Measurements from ENCODE around the gene HES2. TPM values are rescaled to one million over a fixed set of nuclear protein-coding genes. Genes with fewer than 3 reads are reported as not detected.
"Not testable (repeated sequence)": the region's sequence is repeated elsewhere in the genome, so short reads cannot be mapped to it uniquely, and the experiment has no call there.

Gene HES2
- total and polyA plus RNA-seq, 7 experiments from 2014 or later = 0.56 TPM; not detected in 6

GRCh38 chr1:6370006-6370405 lies 49.7 kb downstream of the HES2 start:
- Mint-ChIP-seq H3K9me3 (peaks cover 0 to 5% (median 0%) of the 10 kb centered on the region in 11 donors), H3K4me3 (no peak overlapping the region), H3K27ac (no peak overlapping the region), H3K36me3 (peaks cover 0 to 22% (median 3%) of the 10 kb centered on the region in 5 donors), H3K27me3 (no peaks in the 10 kb centered on the region), H3K4me1 (peaks cover 0 to 23% (median 18%) of the 10 kb centered on the region in 7 donors)
- no peaks in the 10 kb centered on the region for H3K9me3 ChIP-seq (ENCODE audit: control insufficient read depth in 2 of 3, low read length in 3 of 3)
- no peaks in the 10 kb centered on the region for H3K27me3 ChIP-seq (ENCODE audit: control insufficient read depth in 2 of 2, insufficient read depth in 2 of 2, low read length in 2 of 2)
- H3K4me1 ChIP-seq (ENCODE audit: control insufficient read depth in 2 of 2, insufficient read depth in 2 of 2, low read length in 2 of 2) = peaks cover 7 to 15% of the 10 kb centered on the region in 2 donors
- H3K36me3 ChIP-seq (ENCODE audit: control insufficient read depth in 2 of 3, insufficient read depth in 3 of 3, low read length in 3 of 3) = no peaks in the 10 kb centered on the region
- H3K4me3 ChIP-seq (ENCODE audit: low read length) = no peak overlapping the region
- no peak overlapping the region for H3K27ac ChIP-seq (ENCODE audit: low read depth, low read length)
- DNase-seq (no peak), ATAC-seq (no peak)
- POLR2A ChIA-PET = no interaction called here
- intact Hi-C loops (cut with micrococcal nuclease) = no loop called here
- CTCF ChIA-PET = interaction anchor here (1.1 to 1.2 kb wide), 2 partner anchors 35 to 123 kb away, joined by 3 to 4 read pairs; no protein-coding TSS in a partner anchor

GRCh38 chr1:6367381-6368012 lies 52.2 kb downstream of the HES2 start:
- POLR2A ChIA-PET = no interaction called here
- intact Hi-C loops (cut with micrococcal nuclease) = no loop called here

DNA sequence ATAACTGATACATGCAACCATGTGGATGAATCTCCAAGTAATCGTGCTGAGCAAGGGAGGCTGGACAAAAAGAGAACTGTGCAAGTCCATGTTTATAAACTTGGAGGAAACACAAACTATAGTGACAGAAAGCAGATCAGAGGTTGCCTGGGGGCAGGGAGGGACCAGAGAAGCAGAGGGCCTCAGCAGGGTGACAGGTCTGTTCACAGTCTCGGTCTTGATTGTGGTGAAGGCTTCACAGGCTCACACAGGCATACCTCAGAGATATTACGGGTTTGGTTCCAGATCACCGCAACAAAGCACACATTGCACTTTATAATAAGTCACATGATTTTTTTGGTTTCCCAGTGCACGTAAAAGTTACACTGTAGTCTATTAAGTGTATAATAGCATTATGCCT lies 54.7 kb downstream of the HES2 start:
- no peaks in the 10 kb centered on the region for H3K27me3 Mint-ChIP-seq
- Histone ChIP-seq H3K4me3 (ENCODE audit: low read length) (no peak overlapping the region), H3K4me1 (ENCODE audit: control insufficient read depth in 2 of 2, insufficient read depth in 2 of 2, low read length in 2 of 2) (peaks cover 22 to 41% of the 10 kb centered on the region in 2 donors), H3K27ac (ENCODE audit: low read depth, low read length) (peak overlapping the region; percentile 54), H3K9me3 (ENCODE audit: control insufficient read depth in 2 of 3, low read length in 3 of 3) (no peaks in the 10 kb centered on the region), H3K27me3 (ENCODE audit: control insufficient read depth in 2 of 2, insufficient read depth in 2 of 2, low read length in 2 of 2) (no peaks in the 10 kb centered on the region), H3K36me3 (ENCODE audit: control insufficient read depth in 2 of 3, insufficient read depth in 3 of 3, low read length in 3 of 3) (no peaks in the 10 kb centered on the region)
- intact Hi-C loops (cut with micrococcal nuclease) = no loop called here
- peak overlapping the region; percentile 38 to 90 (median 87) for H3K27ac Mint-ChIP-seq
- H3K4me3 Mint-ChIP-seq = peak overlapping the region; percentile 57 to 73 (median 66)
- H3K9me3 Mint-ChIP-seq = peaks cover 0 to 5% (median 0%) of the 10 kb centered on the region in 11 donors
- ChIA-PET CTCF (interaction anchor here (0.6 kb wide), 2 partner anchors 20 to 65 kb away, joined by 4 read pairs; no protein-coding TSS in a partner anchor), POLR2A (interaction anchor here (0.6 kb wide), 1 partner anchor 50 kb away, joined by 3 read pairs; no protein-coding TSS in a partner anchor)
- ATAC-seq = peak; percentile 98
- H3K36me3 Mint-ChIP-seq = peaks cover 0 to 20% (median 3%) of the 10 kb centered on the region in 5 donors
- peaks cover 12 to 63% (median 46%) of the 10 kb centered on the region in 7 donors for H3K4me1 Mint-ChIP-seq
- peak in 7 of 9 donors; percentile 66 to 89 (median 82) for DNase-seq

More at GRCh38 chr1:6367381-6368012, 52.2 kb downstream of the HES2 start:
- Histone ChIP-seq H3K4me1 (ENCODE audit: control insufficient read depth in 2 of 2, insufficient read depth in 2 of 2, low read length in 2 of 2) (peaks cover 14 to 34% of the 10 kb centered on the region in 2 donors), H3K9me3 (ENCODE audit: control insufficient read depth in 2 of 3, low read length in 3 of 3) (no peaks in the 10 kb centered on the region), H3K27me3 (ENCODE audit: control insufficient read depth in 2 of 2, insufficient read depth in 2 of 2, low read length in 2 of 2) (no peaks in the 10 kb centered on the region), H3K27ac (ENCODE audit: low read depth, low read length) (no peak overlapping the region), H3K36me3 (ENCODE audit: control insufficient read depth in 2 of 3, insufficient read depth in 3 of 3, low read length in 3 of 3) (no peaks in the 10 kb centered on the region), H3K4me3 (ENCODE audit: low read length) (no peak overlapping the region)
- DNase-seq (no peak), ATAC-seq (no peak)
- Mint-ChIP-seq H3K27ac (peak overlapping the region in 1 of 9 donors; percentile 71), H3K9me3 (peaks cover 0 to 5% (median 0%) of the 10 kb centered on the region in 11 donors), H3K27me3 (no peaks in the 10 kb centered on the region), H3K4me3 (no peak overlapping the region), H3K36me3 (peaks cover 0 to 24% (median 3%) of the 10 kb centered on the region in 5 donors), H3K4me1 (peaks cover 12 to 45% (median 37%) of the 10 kb centered on the region in 7 donors)
- CTCF ChIA-PET = interaction anchor here (0.9 to 1.6 kb wide), 2 partner anchors 15 to 50 kb away, joined by 4 to 6 read pairs; no protein-coding TSS in a partner anchor

DNA sequence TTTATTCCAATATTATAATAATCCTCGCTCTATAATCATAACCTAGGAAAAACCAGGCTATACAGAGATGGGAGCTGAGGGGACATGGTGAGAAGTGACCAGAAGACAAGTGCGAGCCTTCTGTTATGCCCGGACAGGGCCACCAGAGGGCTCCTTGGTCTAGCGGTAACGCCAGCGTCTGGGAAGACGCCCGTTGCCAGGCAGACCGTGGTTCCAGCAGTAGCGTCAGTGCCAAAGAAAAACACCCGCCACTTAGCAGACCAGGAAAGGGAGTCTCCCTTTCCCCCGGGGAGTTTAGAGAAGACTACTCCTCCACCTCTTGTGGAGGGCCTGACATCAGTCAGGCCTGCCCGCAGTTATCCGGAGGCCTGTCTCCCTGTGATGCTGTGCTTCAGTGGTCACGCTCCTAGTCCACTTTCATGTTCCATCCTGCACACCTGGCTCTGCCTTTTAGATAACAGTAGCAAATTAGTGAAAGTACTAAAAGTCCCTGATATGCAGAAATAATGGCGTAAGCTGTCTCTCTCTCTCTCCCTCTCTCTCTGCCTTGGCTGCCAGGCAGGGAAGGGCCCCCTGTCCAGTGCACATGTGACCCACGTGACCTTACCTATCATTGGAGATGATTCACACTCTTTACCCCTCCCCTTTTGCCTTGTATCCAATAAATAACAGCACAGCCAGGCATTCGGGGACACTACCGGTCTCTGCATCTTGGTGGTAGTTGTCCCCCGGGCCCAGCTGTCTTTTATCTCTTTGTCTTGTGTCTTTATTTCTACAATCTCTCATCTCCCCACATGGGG lies 56.4 kb downstream of the HES2 start:
- peak overlapping the region in 7 of 10 donors; percentile 35 to 67 (median 54) for H3K4me3 Mint-ChIP-seq
- H3K27me3 ChIP-seq (ENCODE audit: control insufficient read depth in 2 of 2, insufficient read depth in 2 of 2, low read length in 2 of 2); H3K9me3 Mint-ChIP-seq; H3K9me3 ChIP-seq (ENCODE audit: control insufficient read depth in 2 of 3, low read length in 3 of 3); H3K27me3 Mint-ChIP-seq; H3K27ac ChIP-seq (ENCODE audit: low read depth, low read length); ATAC-seq; H3K36me3 ChIP-seq (ENCODE audit: control insufficient read depth in 2 of 3, insufficient read depth in 3 of 3, low read length in 3 of 3); POLR2A ChIA-PET; H3K4me3 ChIP-seq (ENCODE audit: low read length): not testable (repeated sequence)
- peak in 5 of 9 donors; percentile 21 to 29 (median 23) for DNase-seq
- intact Hi-C loops (cut with micrococcal nuclease) = loop anchor here in 1 of 2 donors (1.0 kb wide), 2 partner anchors 15 to 41 kb away; no protein-coding TSS in a partner anchor
- H3K36me3 Mint-ChIP-seq = peaks cover 0 to 12% (median 0%) of the 10 kb centered on the region in 5 donors
- H3K27ac Mint-ChIP-seq = peak overlapping the region in 8 of 9 donors; percentile 51 to 87 (median 78)
- peaks cover 39 to 59% of the 10 kb centered on the region in 2 donors for H3K4me1 ChIP-seq (ENCODE audit: control insufficient read depth in 2 of 2, insufficient read depth in 2 of 2, low read length in 2 of 2)
- CTCF ChIA-PET = interaction anchor here (0.9 to 2.9 kb wide), 5 partner anchors 12 to 116 kb away, joined by 3 to 13 read pairs (median 8); partner anchors contain the start of gene HES2
- H3K4me1 Mint-ChIP-seq = peaks cover 12 to 75% (median 54%) of the 10 kb centered on the region in 7 donors

Small RNA genes within 50 kb of the gene (microRNA-seq; reads per million reads assigned to microRNA genes)
- not detected for gene MIR4252 (ENCODE audit: borderline microRNAs expressed)

Other genes with a start within 250 kb of the HES2 start
- gene CHD5, start 239.6 kb downstream of the HES2 start, total RNA-seq = 1 to 10 TPM in 1 of 5 experiments, under 1 TPM in 4; 0.14 to 2.8 (median 0.37) TPM
- not detected for gene CHD5, start 239.6 kb downstream of the HES2 start, polyA plus RNA-seq
- 100 to 1,000 TPM; 431 to 720 (median 579) TPM for gene RPL22, start 220.3 kb downstream of the HES2 start, total RNA-seq
- 100 to 1,000 TPM; 129 to 298 TPM for gene RPL22, start 220.3 kb downstream of the HES2 start, polyA plus RNA-seq
- 10 to 100 TPM in 1 of 5 experiments, 1 to 10 TPM in 2, under 1 TPM in 2; 0.81 to 83.6 (median 3.1) TPM for gene RNF207, start 213.8 kb downstream of the HES2 start, total RNA-seq
- under 1 TPM; 0.09 to 0.17 TPM for gene RNF207, start 213.8 kb downstream of the HES2 start, polyA plus RNA-seq
- gene ICMT, start 184.0 kb downstream of the HES2 start, total RNA-seq = 10 to 100 TPM in 3 of 5 experiments, 1 to 10 TPM in 2; 4.6 to 46.1 (median 16.3) TPM
- 10 to 100 TPM; 12.9 to 14.3 TPM for gene ICMT, start 184.0 kb downstream of the HES2 start, polyA plus RNA-seq
- not detected for gene HES3, start 175.7 kb downstream of the HES2 start, total RNA-seq
- not detected for gene HES3, start 175.7 kb downstream of the HES2 start, polyA plus RNA-seq
- gene GPR153, start 158.8 kb downstream of the HES2 start, total RNA-seq = 1 to 10 TPM in 2 of 5 experiments, under 1 TPM in 3; 0.27 to 2.9 (median 0.59) TPM
- not detected for gene GPR153, start 158.8 kb downstream of the HES2 start, polyA plus RNA-seq
- gene ACOT7, start 26.2 kb downstream of the HES2 start, total RNA-seq = 10 to 100 TPM in 1 of 5 experiments, 1 to 10 TPM in 4; 2.5 to 75.6 (median 3.4) TPM
- 1 to 10 TPM; 4.9 to 6.2 TPM for gene ACOT7, start 26.2 kb downstream of the HES2 start, polyA plus RNA-seq
- 1 to 10 TPM in 4 of 5 experiments, under 1 TPM in 1; 0.85 to 2.9 (median 2.3) TPM for gene ESPN, start 4.9 kb upstream of the HES2 start, total RNA-seq
- gene ESPN, start 4.9 kb upstream of the HES2 start, polyA plus RNA-seq = under 1 TPM; 0.40 to 0.60 TPM
- 100 to 1,000 TPM; 151 to 352 (median 179) TPM for gene TNFRSF25, start 46.3 kb upstream of the HES2 start, total RNA-seq
- gene TNFRSF25, start 46.3 kb upstream of the HES2 start, polyA plus RNA-seq = 10 to 100 TPM; 17.3 to 40.5 TPM
- 10 to 100 TPM in 3 of 5 experiments, 1 to 10 TPM in 2; 2.2 to 15.6 (median 11.7) TPM for gene PLEKHG5, start 71.7 kb upstream of the HES2 start, total RNA-seq
- 1 to 10 TPM in 1 of 2 donors, not detected in 1; 2.0 TPM for gene PLEKHG5, start 71.7 kb upstream of the HES2 start, polyA plus RNA-seq
- gene NOL9, start 134.6 kb upstream of the HES2 start, total RNA-seq = 10 to 100 TPM; 54.2 to 80.6 (median 73.8) TPM
- 10 to 100 TPM; 13.4 to 29.8 TPM for gene NOL9, start 134.6 kb upstream of the HES2 start, polyA plus RNA-seq
- gene TAS1R1, start 135.4 kb upstream of the HES2 start, total RNA-seq = not detected
- gene TAS1R1, start 135.4 kb upstream of the HES2 start, polyA plus RNA-seq = not detected
- gene ZBTB48, start 160.1 kb upstream of the HES2 start, total RNA-seq = 10 to 100 TPM; 39.1 to 70.4 (median 62.2) TPM
- gene ZBTB48, start 160.1 kb upstream of the HES2 start, polyA plus RNA-seq = 10 to 100 TPM; 18.5 to 27.9 TPM
- gene KLHL21, start 182.9 kb upstream of the HES2 start, total RNA-seq = 10 to 100 TPM; 25.2 to 58.1 (median 33.0) TPM
- gene KLHL21, start 182.9 kb upstream of the HES2 start, polyA plus RNA-seq = 10 to 100 TPM; 17.2 to 31.1 TPM
- 10 to 100 TPM in 3 of 5 experiments, 1 to 10 TPM in 2; 7.7 to 14.3 (median 12.2) TPM for gene PHF13, start 193.8 kb upstream of the HES2 start, total RNA-seq
- 1 to 10 TPM; 4.4 to 6.3 TPM for gene PHF13, start 193.8 kb upstream of the HES2 start, polyA plus RNA-seq
- gene THAP3, start 204.9 kb upstream of the HES2 start, total RNA-seq = 10 to 100 TPM; 14.1 to 30.5 (median 20.3) TPM
- gene THAP3, start 204.9 kb upstream of the HES2 start, polyA plus RNA-seq = 10 to 100 TPM; 18.7 to 31.8 TPM